ENCODE results near the gene CDC14C.

Gene CDC14C

GRCh38 chr7:48976850-48977249, 52.5 kb downstream of the CDC14C start:
- no peak for FAIRE-seq
